Liver (tissue), 3 donors: Measurements from ENCODE around the gene FLAD1.

ENCODE experiments used
- ATF3 ChIP-seq: IDR thresholded peaks from 2 replicates; pipeline ENCODE4 v1.6.1; 2016; ENCODE audit warnings: antibody characterized with exemption
- CTCF ChIP-seq: fragments of 150-350 bp; IDR thresholded peaks from 2 replicates; pipeline ENCODE4 v1.5.1; 2017; ENCODE audit warnings: improper control_type of control experiment, low read depth, low read length; ENCODE audit not compliant: missing input control
- GABPA ChIP-seq, 2 donors: IDR thresholded peaks in 1 of 2; conservative IDR thresholded peaks in 1 of 2; 2 replicates each; pipeline ENCODE4 v1.6.1; 2016; ENCODE audit warnings: antibody characterized with exemption in 2 of 2, mild to moderate bottlenecking in 1 of 2, moderate library complexity in 1 of 2
- HNF4G ChIP-seq: IDR thresholded peaks from 2 replicates; pipeline ENCODE4 v1.6.1; 2016; ENCODE audit warnings: antibody characterized with exemption
- JUND ChIP-seq, 2 donors: IDR thresholded peaks; 2 replicates each; pipeline ENCODE4 v1.6.1; 2016; ENCODE audit warnings: antibody characterized with exemption in 2 of 2
- MAX ChIP-seq: IDR thresholded peaks from 2 replicates; pipeline ENCODE4 v1.6.1; 2016; ENCODE audit warnings: antibody characterized with exemption
- RAD21 ChIP-seq, 2 donors: IDR thresholded peaks; 2 replicates each; pipeline ENCODE4 v1.6.1; 2016; ENCODE audit warnings: antibody characterized with exemption in 2 of 2, mild to moderate bottlenecking in 2 of 2
- REST ChIP-seq: IDR thresholded peaks from 2 replicates; pipeline ENCODE4 v1.6.1; 2016; ENCODE audit warnings: antibody characterized with exemption, mild to moderate bottlenecking
- SP1 ChIP-seq: IDR thresholded peaks from 2 replicates; pipeline ENCODE4 v1.6.1; 2018; ENCODE audit warnings: antibody characterized with exemption, mild to moderate bottlenecking
- TAF1 ChIP-seq: conservative IDR thresholded peaks from 2 replicates; pipeline ENCODE4 v1.6.1; 2016; ENCODE audit warnings: antibody characterized with exemption, mild to moderate bottlenecking
- YY1 ChIP-seq: IDR thresholded peaks from 2 replicates; pipeline ENCODE4 v1.6.1; 2016; ENCODE audit warnings: antibody characterized with exemption, mild to moderate bottlenecking
- ZBTB33 ChIP-seq: IDR thresholded peaks from 2 replicates; pipeline ENCODE4 v1.6.1; 2016; ENCODE audit warnings: antibody characterized with exemption
- donor health status: healthy.
- donor health status: healthy.

GRCh38 chr1:155014709-155015508, 31.8 kb downstream of the FLAD1 start:
- TF ChIP-seq CTCF (no peak), TAF1 (no peak), ZBTB33 (no peak), SP1 (no peak), GABPA (IDR thresholded peaks at IDR 0.05 in 1 of 2, conservative IDR thresholded peaks at IDR 0.05 in 1 of 2) (no peak), YY1 (no peak), ATF3 (no peak), MAX (no peak), HNF4G (no peak), REST (no peak), JUND (IDR thresholded peaks at IDR 0.05) (no peak), RAD21 (IDR thresholded peaks at IDR 0.05) (no peak)
